ENCODE results near the gene CDH23.

CDH23 gene

DNA sequence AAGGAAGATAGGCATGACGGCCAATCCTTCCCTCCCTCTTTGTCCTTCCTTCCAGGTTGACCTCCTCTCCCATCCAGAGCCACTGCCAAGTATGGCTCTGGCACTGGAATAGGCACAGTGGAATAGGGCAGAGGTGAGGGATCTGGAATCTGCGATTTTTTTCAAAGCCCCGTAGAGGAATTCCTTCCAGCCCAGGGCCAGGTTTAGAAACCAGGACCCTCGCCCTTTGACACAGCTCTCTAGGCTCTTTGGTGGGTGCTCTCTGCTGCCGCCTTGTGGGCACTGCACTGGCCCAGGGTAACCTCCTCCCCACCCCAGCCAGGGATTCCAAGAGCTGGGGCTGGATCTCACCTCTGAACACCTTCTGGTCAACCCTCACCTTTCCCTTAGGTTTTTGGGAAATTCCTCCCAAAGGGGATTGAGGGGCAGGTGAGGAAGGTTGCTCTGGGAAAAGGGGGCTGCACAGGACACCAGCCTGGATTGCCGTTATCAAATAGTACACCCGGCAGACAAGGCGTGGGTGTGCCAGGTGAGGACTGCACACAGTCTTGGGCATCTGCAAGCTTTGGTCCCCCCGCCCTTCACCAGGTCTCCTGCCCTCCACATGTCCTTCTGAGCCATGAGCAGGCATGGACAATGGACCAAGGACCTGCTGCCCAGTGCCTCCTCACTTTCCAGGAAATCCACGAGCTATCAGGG lies 300.1 kb downstream of the CDH23 start:
- DNase-seq, result peak; percentile 65

DNA sequence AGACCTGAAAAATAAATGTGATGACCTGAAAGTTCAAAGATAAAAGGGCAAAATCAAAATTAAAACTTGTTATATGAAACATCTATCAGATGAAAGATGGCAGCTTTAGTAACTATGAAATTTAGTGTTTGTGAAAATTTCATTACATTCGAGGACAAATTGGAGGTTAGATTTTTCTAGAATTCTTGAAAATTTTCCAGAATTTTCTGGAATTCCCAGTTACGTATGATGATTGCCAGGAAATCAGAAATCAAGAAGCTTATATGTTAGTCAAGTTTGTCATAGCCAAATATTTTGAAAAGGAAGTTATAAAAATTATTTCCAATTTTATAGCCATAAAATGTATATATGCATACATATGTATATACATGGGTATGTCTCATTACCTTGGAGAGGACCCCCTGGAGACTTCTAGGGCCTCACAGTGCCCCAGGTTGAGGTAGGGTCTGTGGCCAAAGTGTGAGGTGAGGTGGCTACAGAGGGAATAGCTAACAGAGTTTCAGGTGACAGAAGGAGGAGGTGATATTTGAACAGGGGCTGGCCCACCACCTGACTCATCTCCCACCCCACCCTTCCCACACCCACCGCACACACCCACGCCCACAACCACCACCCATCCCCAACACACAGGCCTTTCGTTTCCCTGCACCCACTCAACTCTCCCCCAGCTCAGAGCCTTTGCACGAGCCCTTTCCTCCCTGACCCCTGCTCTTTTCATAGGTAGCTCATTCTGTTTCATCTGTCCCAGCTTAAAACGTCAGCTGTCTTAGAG lies 301.4 kb downstream of the CDH23 start:
- DNase-seq, result peak; percentile 57

DNA sequence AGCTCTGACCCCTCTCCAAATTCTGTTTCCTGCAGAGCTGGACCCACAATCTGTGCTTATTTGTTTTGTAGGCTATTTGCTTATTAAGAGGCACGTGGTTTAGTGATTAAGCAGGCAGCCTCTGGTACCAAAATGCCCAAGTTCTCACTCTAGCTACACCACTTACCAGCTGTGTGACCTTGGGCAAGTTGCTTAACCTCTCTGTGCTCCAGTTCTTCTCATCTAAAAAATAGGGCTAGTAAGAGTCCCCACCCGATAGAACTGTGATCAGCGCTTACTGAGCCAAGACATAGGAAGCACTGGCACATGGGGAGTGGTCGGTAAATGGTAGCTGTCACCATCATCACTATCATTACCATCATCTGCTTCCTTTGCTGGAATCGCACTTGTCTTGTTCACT lies 302.0 kb downstream of the CDH23 start:
- DNase-seq, result no peak

DNA sequence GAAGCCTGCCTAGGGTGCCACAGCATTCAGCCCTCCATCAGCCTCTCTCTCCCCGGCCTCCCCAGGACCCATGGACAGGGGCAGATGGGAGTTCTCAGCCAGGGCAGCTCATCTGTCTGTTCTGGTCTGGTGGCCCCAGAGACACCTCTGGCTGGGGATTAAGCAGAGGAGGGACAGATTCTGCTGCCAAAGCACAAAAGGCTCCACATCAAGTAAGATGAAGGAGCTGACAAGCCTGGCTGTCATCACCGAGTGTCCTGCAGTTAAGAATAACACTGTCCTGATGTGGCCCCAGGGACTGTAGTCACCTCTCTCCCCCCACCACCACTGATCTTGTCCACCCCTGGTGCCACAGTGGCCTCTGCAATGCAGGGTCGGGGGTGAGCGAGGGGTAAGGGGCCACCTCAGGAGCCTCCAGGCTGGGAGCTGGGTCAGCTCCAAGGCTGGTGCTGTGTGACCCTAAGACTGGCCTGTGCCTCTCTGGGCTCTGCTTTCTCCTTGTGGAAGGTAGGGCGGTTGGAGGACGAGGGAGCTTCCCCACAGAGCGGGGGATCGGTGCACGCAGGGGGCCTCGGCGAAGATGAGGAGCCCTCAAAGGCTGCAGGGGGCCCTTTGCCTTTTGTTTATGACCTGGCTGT lies 304.1 kb downstream of the CDH23 start:
- DNase-seq, result no peak

DNA sequence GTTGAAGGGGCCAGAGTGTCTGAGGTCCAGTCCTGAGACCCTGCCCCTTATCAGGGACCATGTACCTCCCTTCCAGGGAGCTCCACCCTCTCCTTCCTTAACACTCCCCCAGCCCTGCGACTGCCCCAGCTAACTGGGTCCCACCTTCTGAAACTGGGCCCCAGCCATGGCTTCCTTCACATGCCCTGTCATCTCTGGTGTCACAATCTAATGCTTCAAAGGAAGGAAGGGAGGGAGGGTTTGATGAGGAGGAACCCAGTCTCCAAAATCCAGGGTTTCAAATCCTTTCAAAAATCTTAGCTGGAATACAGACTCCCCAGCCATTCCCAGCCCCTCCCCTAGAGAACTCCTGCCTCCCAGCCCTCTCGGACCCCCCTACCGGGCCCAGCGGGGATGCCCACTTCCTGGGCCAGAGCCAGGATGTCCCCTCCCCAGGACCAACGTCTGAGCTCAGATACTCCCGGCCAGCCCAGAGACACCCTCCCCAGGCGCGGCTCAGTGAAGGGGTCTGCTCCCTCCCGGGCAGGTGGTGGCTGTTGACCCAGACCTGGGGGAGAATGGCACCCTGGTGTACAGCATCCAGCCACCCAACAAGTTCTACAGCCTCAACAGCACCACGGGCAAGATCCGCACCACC lies 304.9 kb downstream of the CDH23 start:
- no peak for DNase-seq

DNA sequence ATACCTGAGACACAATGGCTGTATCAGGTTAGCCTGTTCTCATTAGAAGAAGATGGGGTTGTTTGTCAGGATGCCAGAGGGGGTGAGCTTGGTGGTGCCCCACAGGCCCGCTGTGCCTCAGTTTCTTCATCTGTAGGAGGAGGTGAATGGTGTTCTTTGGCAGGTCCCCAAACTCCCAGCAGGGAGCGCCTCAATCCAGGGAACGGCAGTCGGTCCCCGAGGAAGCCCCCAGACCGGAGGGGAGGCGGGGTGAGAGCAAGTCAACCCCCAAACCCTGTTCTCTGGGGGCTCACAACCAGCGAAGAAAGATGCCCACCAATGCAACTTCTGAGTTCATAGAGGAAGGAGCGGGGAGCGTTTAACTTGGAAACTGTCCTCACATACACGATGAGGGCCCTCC lies 306.9 kb downstream of the CDH23 start:
- no peak for DNase-seq

DNA sequence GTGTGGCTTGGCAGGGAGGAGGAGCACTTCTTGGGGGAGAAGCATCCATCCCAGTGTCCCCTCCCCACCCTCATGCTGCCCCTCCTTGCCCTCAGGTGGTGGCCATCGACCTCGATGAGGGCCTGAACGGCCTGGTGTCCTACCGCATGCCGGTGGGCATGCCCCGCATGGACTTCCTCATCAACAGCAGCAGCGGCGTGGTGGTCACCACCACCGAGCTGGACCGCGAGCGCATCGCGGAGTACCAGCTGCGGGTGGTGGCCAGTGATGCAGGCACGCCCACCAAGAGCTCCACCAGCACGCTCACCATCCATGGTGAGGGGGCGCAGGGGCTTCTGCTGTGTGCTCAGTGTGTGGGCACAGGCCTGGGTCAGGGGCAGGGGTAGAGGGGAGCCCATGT lies 308.1 kb downstream of the CDH23 start:
- no peak for DNase-seq

DNA sequence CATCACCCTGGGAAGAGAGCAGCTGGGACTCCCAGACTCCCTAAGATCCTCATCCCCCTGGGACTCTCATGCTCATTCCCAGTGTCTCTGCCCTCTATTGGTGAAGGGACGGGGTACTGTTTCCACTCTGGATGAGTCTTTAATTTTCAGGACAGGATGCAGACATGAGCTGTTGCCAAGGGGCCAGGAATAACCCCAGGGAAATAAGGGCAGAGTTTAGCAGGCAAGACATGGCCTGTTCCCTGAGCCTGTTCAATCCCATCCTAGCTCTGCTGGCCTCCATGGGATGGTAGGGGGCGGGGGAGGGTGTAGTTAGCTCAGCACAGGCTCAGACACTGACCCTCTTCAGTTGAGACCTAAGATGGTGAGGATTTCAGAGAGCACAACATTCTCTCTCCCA lies 308.9 kb downstream of the CDH23 start:
- no peak for DNase-seq

DNA sequence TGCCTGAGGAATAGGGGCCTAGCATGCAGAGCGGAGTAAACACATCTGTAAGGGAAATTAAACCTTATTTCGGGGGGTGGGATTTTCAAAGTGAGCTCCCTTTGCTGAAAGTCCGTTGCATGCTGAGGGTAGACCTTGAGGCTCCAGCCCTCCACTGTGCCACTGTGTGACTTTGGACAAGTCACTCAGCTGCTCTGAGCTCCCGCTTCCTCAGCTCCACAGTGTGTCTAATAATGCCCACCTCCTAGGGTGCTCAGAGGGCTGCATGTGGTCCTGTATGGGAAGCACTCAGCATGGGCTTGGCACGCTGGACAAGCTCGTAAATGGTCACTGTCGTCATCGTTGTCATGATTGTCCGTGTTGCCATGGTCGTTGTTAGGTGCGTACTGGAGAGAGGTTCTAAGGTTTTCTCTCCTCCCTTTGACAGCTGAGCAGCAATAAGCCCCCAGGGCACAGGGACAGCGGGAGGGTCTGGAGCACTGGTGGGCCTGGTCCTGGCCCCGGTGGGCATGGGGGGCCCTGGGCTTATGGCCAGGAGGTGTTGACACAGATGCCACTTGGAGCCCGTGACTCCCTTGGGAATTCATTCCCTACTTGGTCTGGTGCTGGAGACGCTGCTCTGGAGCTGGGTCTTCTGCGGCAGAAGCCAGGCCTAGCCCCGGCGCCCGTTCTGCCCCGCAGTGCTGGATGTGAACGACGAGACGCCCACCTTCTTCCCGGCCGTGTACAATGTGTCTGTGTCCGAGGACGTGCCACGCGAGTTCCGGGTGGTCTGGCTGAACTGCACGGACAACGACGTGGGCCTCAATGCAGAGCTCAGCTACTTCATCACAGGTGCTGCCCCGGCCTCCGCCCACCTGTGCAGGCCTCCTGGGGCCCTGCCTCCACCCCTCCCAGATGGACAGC lies 309.7 kb downstream of the CDH23 start:
- no peak for DNase-seq

DNA sequence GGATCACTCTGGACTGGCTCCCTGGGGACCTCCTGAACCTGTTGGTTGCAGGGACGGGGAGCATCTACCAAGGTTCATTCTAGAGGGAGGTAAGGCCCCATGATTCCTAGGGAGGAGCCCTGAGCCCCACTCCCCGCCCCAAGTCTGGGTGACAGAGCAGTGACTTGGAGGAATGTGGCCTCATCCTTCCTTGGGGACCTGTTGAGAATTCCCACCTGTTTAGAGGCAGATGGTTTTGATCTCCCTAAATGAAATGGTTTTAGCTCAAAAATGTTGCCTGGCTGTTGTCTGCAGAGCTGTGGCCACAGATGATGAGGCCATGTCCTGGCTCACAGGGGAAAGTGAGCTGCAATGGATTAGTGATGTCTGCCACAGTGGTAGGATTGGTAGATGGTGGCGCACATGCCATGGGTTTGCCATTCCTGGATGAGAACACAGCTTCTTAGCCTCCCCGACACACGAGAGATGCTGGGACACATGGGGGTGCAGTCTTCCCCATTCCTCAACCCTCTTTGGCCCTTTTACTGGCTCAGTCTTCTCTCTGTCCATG lies 310.6 kb downstream of the CDH23 start:
- no peak for DNase-seq

DNA sequence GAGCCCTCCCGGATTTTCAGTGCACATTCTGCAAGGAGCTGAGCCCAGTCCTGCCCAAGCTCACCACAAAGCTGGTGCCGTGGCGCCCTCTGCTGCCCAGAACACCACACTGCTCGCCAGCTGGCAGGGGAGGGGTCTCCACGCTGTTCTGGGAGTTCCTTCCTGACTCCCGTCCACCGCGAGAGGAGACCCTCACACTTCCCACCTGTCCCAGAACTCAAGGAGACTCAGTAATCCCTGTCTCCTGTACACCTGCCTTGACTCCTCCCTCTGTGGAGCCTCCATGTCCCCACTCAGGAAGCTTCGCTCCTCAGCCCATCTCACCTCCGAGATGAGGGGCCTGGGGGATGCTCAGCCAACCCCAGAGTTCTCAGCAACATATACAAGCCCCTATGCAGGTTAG lies 311.6 kb downstream of the CDH23 start:
- DNase-seq, result peak; percentile 56

DNA sequence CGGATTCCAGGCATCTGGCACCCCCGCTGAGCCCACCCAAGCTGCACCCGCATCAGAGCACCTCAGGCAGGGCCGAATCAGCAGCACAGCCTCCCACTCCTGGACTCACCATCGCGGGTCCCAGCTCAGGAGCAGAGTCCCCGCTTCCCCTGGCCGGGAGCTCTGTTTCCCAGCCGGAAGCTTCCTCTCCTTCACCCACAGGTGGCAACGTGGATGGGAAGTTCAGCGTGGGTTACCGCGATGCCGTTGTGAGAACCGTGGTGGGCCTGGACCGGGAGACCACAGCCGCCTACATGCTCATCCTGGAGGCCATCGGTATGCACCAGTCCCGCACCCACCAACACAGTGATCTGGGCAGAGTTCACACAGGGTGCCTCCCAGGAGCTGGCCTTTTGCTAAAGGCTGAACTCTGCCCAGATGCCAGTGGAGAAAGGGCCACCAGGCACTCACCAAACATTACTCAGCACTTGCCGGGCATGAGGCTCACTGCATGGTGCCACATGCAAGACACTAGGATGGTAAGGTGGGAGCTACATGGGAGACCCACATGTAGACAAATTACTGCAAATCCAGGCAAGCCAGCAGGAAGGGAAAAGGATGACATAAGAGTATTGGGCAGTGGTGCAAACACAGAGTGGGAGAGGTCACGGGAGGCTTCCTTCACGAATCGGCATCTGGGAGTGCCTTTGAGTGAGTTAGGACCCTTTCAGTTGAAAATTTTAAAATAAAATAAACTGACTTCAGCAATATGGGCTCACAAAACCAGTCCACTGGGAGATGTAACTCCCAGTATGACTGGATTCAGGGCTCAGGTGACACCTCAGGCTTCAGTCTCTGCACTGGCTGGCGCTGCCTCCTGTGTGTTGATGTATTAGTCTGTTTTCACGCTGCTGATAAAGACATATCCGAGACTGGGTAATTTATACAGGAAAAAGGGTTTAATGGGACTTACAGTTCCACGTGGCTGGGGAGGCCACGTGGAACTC lies 312.5 kb downstream of the CDH23 start:
- no peak for DNase-seq

DNA sequence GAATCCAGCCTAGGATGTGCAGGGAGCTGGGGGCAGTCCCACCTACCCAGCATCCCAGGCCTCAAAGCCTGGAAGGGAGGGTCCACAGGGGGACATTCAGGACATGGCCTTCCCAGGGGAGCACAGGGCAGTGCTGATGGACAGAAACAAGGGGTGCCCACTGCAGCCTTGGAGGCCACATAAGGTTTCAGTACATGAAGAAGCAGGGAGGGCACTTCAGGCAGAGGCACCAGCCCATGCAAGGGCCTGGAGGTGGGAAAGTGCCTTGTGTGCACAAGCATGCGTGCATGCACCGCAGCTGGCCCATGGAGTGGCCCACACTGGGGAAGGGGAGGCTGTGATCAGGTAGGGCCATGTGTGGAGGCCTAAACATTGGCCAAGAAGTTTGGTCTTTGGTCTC lies 313.8 kb downstream of the CDH23 start:
- no peak for DNase-seq

DNA sequence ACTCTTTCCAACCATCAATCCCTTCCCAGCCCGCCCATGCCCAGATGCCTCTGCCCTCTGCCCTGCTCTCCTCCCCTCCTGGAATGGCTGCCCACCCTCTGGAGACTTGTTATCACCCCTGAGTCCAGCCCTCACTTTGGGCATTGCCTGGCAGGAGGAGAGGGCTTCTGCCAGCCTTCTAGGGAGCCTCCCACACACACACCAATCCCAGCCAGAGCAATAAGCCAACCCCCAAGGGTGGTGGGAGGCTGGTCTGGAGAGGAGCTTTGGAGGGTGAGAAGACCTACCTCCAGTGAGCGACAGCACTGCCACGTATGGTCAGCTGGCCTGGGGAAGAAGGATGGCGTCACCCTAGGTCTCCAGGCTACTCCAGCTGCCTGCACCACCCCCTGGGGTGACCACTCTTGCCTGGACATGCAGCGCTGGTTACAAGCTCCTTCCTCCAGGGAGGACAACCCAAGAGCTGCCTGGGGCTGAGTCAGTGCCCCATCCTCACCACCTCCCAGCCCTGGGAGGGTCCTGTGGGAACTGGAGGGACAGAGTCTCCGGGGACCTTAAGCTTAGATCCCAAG lies 314.4 kb downstream of the CDH23 start:
- DNase-seq, result no peak

DNA sequence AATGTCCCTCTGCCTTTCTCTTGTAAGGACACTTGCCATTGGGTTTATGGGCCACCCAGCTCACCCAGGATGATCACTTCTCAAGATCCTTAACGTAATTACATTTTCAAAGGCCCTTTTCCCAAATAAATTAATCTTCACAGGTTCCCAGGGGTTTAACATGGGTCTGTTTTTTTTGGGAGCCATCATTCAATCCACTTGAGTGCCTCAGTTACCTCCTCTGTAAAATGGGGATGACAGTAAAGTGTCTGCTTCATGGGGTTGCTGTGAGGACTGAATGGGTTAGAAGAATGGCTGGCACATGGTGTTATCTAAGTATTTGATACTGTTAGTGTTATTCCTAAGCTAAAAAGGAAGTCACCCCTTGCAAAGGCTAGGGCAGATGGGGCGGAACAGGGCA lies 315.4 kb downstream of the CDH23 start:
- no peak for DNase-seq

DNA sequence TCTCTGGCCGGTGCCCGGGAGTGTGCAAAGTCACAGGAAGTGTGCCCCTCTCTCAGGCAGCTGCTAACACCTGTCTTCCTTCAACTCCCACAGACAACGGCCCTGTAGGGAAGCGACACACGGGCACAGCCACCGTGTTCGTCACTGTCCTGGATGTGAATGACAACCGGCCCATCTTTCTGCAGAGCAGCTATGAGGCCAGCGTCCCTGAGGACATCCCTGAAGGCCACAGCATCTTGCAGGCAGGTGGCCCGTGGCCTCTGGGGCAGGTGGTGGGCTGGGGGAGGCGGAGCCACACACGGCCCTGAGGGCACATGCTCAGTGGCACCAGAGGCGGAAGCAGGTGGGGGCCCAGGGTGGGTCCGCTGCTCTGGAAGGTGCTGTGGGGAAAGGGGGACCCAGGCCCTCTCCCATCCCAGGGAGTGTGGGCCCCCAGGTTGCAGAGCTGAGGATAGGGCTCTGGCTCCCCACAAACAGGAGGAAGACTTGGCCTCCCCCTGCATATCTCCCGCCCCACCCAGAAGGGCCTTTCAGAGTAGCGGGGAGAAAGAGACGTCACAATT lies 315.9 kb downstream of the CDH23 start:
- no peak for DNase-seq

DNA sequence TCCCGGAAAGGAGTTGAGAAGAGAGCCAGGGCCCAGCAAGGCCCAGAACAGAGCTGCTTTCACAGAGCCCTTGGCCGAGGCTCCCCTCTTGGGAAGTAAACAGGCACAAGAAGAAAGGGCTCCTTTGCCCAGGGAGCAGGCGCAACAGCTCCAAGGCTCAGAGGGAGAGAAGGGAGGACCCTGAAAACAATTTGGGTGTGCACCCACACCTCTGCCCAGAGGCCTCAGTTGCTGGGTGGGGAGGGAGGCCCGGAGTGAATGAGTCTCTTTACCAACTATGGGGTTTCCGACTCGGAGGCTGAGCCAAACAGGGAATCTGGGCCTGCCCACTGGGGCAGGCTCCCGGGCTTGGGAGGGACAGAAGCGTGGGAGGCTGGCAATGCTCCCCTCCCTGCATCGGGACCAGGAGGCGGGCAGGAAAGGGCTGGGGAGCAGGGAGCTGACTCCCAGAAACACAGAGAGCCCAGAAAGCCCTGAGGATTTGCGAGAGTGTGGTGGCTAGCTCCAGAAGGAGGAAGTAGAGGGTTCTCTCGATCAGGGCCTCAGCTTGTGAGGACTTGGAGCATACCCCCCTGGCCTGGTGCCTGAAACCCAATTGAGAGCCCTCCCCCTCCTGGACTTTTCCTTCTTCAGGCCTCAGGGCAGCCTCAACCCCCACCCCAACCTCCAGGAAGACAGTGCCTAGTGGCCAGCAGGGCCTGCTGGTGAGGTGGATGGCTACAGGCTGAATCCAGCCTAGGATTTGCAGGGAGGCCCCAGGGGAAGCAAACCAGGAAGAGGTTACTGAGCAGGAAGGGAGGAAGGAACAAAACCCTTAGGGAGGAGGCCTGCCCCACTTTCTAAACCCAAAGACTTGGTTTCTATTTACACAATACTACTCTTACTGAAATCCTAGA lies 316.7 kb downstream of the CDH23 start:
- DNase-seq, result no peak

DNA sequence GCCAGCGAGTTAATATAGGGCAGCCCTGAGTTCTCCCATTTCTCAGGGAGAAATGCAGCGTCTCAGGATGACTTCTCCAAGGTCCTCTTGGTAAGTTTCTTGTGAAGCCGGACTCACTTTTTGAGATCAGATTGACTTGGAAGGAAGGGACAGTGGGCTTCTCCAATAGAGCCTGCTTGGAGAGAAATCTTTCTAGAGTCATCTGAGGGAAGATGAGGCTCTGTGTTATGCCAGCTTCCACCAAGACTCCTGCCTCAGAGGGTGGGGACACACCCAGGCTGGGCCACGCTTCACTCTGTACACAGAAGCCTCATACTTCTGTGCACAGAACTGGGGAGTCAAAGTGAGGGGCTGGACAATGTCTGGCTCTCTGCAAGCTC lies 317.3 kb downstream of the CDH23 start:
- no peak for DNase-seq

DNA sequence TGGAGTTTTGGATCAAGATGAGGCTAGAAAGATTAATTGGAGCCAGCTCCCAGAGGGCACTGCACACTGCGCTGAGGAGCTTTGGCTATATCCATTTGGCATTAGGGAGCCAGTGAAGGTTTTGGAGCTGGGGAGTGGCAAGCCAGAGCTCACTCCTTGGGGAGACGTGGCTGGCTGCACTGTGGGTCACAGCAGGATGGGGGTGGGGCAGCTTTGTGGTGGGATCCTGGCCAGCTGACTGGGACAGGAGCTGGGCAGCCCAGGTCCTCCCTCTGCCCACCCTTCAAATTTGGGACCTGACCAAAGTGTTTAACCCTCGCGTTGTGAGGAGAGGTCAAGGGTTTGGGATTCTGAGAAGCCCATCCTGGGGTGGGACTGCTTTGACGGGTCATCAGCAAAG lies 317.9 kb downstream of the CDH23 start:
- DNase-seq, result no peak

Data from activated T-cell treated with anti-CD3 and anti-CD28 coated beads for 4 hours (primary cell).